ENCODE measurements around the gene PTPRF. TPM values are rescaled to one million over a fixed set of nuclear protein-coding genes. Genes with fewer than 3 reads are reported as not detected.

PTPRF gene
- total RNA-seq, 3 donors from 2014 or later (not counting 1 experiment from before 2014, with no cell fraction given): 0.12 to 1.9 TPM; not detected in 1

GRCh38 chr1:43605157-43605556, 74.5 kb downstream of the PTPRF start:
- no peaks in the 10 kb centered on the region for H3K9me3 Mint-ChIP-seq
- peaks cover 0 to 5% of the 10 kb centered on the region in 2 donors for H3K27me3 Mint-ChIP-seq (ENCODE audit: low read depth in 2 of 2)
- TF ChIP-seq, protein P1, sequence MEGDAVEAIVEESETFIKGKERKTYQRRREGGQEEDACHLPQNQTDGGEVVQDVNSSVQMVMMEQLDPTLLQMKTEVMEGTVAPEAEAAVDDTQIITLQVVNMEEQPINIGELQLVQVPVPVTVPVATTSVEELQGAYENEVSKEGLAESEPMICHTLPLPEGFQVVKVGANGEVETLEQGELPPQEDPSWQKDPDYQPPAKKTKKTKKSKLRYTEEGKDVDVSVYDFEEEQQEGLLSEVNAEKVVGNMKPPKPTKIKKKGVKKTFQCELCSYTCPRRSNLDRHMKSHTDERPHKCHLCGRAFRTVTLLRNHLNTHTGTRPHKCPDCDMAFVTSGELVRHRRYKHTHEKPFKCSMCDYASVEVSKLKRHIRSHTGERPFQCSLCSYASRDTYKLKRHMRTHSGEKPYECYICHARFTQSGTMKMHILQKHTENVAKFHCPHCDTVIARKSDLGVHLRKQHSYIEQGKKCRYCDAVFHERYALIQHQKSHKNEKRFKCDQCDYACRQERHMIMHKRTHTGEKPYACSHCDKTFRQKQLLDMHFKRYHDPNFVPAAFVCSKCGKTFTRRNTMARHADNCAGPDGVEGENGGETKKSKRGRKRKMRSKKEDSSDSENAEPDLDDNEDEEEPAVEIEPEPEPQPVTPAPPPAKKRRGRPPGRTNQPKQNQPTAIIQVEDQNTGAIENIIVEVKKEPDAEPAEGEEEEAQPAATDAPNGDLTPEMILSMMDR (IDR thresholded peaks at IDR 0.05): no peak
- 94% methylated on average over 18 of the region's 18 CpGs for WGBS (ENCODE audit: insufficient coverage)
- no peaks in the 10 kb centered on the region for H3K4me1 Mint-ChIP-seq
- ATAC-seq: no peak
- Histone ChIP-seq H3K36me3 (ENCODE audit: control insufficient read depth, insufficient read depth, low read length) (no peaks in the 10 kb centered on the region), H3K27ac (ENCODE audit: low read length) (no peak overlapping the region), H3K9me3 (ENCODE audit: control insufficient read depth, insufficient read depth, low read length) (no peaks in the 10 kb centered on the region), H3K4me1 (ENCODE audit: control insufficient read depth, insufficient read depth, low read length) (no peaks in the 10 kb centered on the region), H3K27me3 (ENCODE audit: control insufficient read depth, insufficient read depth, low read length) (no peaks in the 10 kb centered on the region), H3K4me3 (ENCODE audit: low read length) (no peak overlapping the region)
- intact Hi-C loops (cut with micrococcal nuclease): no loop called here
- DNase-seq: no peak
- H3K36me3 Mint-ChIP-seq: no peaks in the 10 kb centered on the region
- H3K4me3 Mint-ChIP-seq: no peak overlapping the region
- H3K27ac Mint-ChIP-seq: no peak overlapping the region

DNA sequence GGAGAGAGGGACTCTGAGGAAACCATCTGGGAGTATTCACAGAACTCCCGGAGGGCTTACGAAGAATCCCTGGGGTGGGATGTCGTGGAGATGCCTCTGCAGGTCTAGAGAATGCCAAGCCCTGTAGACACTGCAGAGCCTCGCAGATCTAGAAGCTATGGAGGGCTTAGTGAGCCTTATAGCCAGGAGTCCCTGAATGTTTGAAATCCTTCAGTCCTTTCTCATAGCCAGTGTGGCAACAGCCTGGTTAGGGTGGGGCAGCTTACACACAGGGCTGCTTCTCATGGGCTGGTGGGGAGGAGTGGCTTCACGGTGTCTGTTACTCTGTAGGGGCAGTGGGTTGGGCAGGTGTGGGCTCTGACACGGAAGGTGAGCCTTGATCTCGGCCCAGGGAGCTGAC, 75.1 kb downstream of the PTPRF start:
- no peaks in the 10 kb centered on the region for H3K9me3 Mint-ChIP-seq
- no peak overlapping the region for H3K27ac Mint-ChIP-seq
- 93% methylated on average over 7 of the region's 7 CpGs for WGBS (ENCODE audit: insufficient coverage)
- no peak overlapping the region for H3K4me3 Mint-ChIP-seq
- H3K36me3 ChIP-seq (ENCODE audit: control insufficient read depth, insufficient read depth, low read length): no peaks in the 10 kb centered on the region
- DNase-seq (no peak), ATAC-seq (no peak)
- H3K4me3 ChIP-seq (ENCODE audit: low read length): no peak overlapping the region
- intact Hi-C loops (cut with micrococcal nuclease): no loop called here
- H3K36me3 Mint-ChIP-seq: no peaks in the 10 kb centered on the region
- H3K27ac ChIP-seq (ENCODE audit: low read length): no peak overlapping the region
- no peaks in the 10 kb centered on the region for H3K27me3 ChIP-seq (ENCODE audit: control insufficient read depth, insufficient read depth, low read length)
- no peaks in the 10 kb centered on the region for H3K9me3 ChIP-seq (ENCODE audit: control insufficient read depth, insufficient read depth, low read length)
- no peaks in the 10 kb centered on the region for H3K4me1 Mint-ChIP-seq
- TF ChIP-seq, protein P1 (IDR thresholded peaks at IDR 0.05): no peak
- peaks cover 0 to 5% of the 10 kb centered on the region in 2 donors for H3K27me3 Mint-ChIP-seq (ENCODE audit: low read depth in 2 of 2)
- no peaks in the 10 kb centered on the region for H3K4me1 ChIP-seq (ENCODE audit: control insufficient read depth, insufficient read depth, low read length)

DNA sequence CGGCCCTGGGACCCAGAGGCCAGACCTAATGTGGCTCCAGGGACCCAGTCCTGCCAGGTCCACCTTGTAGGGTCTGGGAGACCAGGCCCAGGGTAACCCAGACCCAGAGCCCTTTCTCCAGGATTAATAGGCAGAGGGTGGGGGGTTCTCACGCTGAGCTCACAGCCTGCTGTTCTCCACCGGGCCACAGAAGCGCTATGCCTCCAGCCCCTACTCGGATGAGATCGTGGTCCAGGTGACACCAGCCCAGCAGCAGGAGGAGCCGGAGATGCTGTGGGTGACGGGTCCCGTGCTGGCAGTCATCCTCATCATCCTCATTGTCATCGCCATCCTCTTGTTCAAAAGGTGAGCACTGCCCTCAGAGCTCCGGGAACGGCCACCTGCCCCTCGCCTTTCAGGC, 75.9 kb downstream of the PTPRF start:
- no peaks in the 10 kb centered on the region for H3K36me3 Mint-ChIP-seq
- Histone ChIP-seq H3K27ac (ENCODE audit: low read length) (no peak overlapping the region), H3K4me1 (ENCODE audit: control insufficient read depth, insufficient read depth, low read length) (no peaks in the 10 kb centered on the region), H3K27me3 (ENCODE audit: control insufficient read depth, insufficient read depth, low read length) (no peaks in the 10 kb centered on the region), H3K9me3 (ENCODE audit: control insufficient read depth, insufficient read depth, low read length) (no peaks in the 10 kb centered on the region), H3K36me3 (ENCODE audit: control insufficient read depth, insufficient read depth, low read length) (no peaks in the 10 kb centered on the region), H3K4me3 (ENCODE audit: low read length) (no peak overlapping the region)
- no peaks in the 10 kb centered on the region for H3K9me3 Mint-ChIP-seq
- H3K27me3 Mint-ChIP-seq (ENCODE audit: low read depth in 2 of 2): peaks cover 5 to 6% of the 10 kb centered on the region in 2 donors
- H3K27ac Mint-ChIP-seq: no peak overlapping the region
- TF ChIP-seq, protein P1 (IDR thresholded peaks at IDR 0.05): no peak
- DNase-seq (no peak), ATAC-seq (no peak)
- WGBS (ENCODE audit: insufficient coverage): 94% methylated on average over 13 of the region's 13 CpGs
- intact Hi-C loops (cut with micrococcal nuclease): no loop called here
- H3K4me3 Mint-ChIP-seq: no peak overlapping the region
- peaks cover 0 to 4% of the 10 kb centered on the region in 2 donors for H3K4me1 Mint-ChIP-seq

- DNase-seq: no peak
- Histone ChIP-seq H3K4me3 (ENCODE audit: low read length) (no peak overlapping the region), H3K4me1 (ENCODE audit: control insufficient read depth, insufficient read depth, low read length) (no peaks in the 10 kb centered on the region), H3K9me3 (ENCODE audit: control insufficient read depth, insufficient read depth, low read length) (no peaks in the 10 kb centered on the region), H3K27me3 (ENCODE audit: control insufficient read depth, insufficient read depth, low read length) (no peaks in the 10 kb centered on the region), H3K27ac (ENCODE audit: low read length) (no peak overlapping the region), H3K36me3 (ENCODE audit: control insufficient read depth, insufficient read depth, low read length) (no peaks in the 10 kb centered on the region)
- H3K4me3 Mint-ChIP-seq: no peak overlapping the region
- TF ChIP-seq, protein P1 (IDR thresholded peaks at IDR 0.05): no peak
- WGBS (ENCODE audit: insufficient coverage): 90% methylated on average over 5 of the region's 5 CpGs
- no peaks in the 10 kb centered on the region for H3K36me3 Mint-ChIP-seq
- H3K4me1 Mint-ChIP-seq: peaks cover 0 to 15% of the 10 kb centered on the region in 2 donors
- no peaks in the 10 kb centered on the region for H3K9me3 Mint-ChIP-seq
- H3K27ac Mint-ChIP-seq: no peak overlapping the region
- intact Hi-C loops (cut with micrococcal nuclease): no loop called here
- no peak for ATAC-seq
- peaks cover 5 to 6% of the 10 kb centered on the region in 2 donors for H3K27me3 Mint-ChIP-seq (ENCODE audit: low read depth in 2 of 2)
These were observed 78.1 kb downstream of the PTPRF start for GRCh38 chr1:43608827-43609226.
